BE2C (cell line): ENCODE measurements around the gene ZNF280B.

Experiments used
- DNase-seq: peaks from one replicate; pipeline ENCODE4 v3.0.0-alpha.2; 2020
- H3K27me3 ChIP-seq: fragments of 250-450 bp; sonication (Bioruptor Pico); 2 replicates; pipeline ENCODE4 v1.5.1; 2020; ENCODE audit warnings: mild to moderate bottlenecking
- H3K36me3 ChIP-seq: fragments of 250-450 bp; sonication (Bioruptor Pico); 2 replicates; pipeline ENCODE4 v1.5.1; 2020; ENCODE audit warnings: mild to moderate bottlenecking
- H3K4me1 ChIP-seq: fragments of 250-450 bp; sonication (Bioruptor Pico); 2 replicates; pipeline ENCODE4 v1.5.1; 2020
- H3K4me3 ChIP-seq: 2 replicates; pipeline ENCODE4 v1.5.1; 2011; ENCODE audit warnings: low read depth, low read length
- H3K9me3 ChIP-seq: fragments of 250-450 bp; sonication (Bioruptor Pico); 2 replicates; pipeline ENCODE4 v1.5.1; 2020
- CTCF ChIP-seq: IDR thresholded peaks from 2 replicates; pipeline ENCODE4 v1.5.1; 2012; ENCODE audit warnings: mild to moderate bottlenecking, low read depth, low read length

ZNF280B gene

GRCh38 chr22:22548317-22548716, 39.8 kb upstream of the ZNF280B start:
- Histone ChIP-seq H3K4me3 (no peak overlapping the region), H3K9me3 (no peaks in the 10 kb centered on the region), H3K27me3 (no peaks in the 10 kb centered on the region), H3K36me3 (no peaks in the 10 kb centered on the region), H3K4me1 (no peaks in the 10 kb centered on the region)
- DNase-seq: no peak
- no peak for TF ChIP-seq CTCF

GRCh38 chr22:22547692-22548300, 39.3 kb upstream of the ZNF280B start:
- no peaks in the 10 kb centered on the region for H3K27me3 ChIP-seq
- no peak for TF ChIP-seq CTCF
- H3K36me3 ChIP-seq: no peaks in the 10 kb centered on the region
- no peaks in the 10 kb centered on the region for H3K9me3 ChIP-seq
- no peak for DNase-seq
- no peaks in the 10 kb centered on the region for H3K4me1 ChIP-seq
- H3K4me3 ChIP-seq: no peak overlapping the region

GRCh38 chr22:22547226-22547625, 38.7 kb upstream of the ZNF280B start:
- H3K4me3 ChIP-seq: no peak overlapping the region
- H3K4me1 ChIP-seq: no peaks in the 10 kb centered on the region
- no peaks in the 10 kb centered on the region for H3K27me3 ChIP-seq
- no peaks in the 10 kb centered on the region for H3K36me3 ChIP-seq
- DNase-seq: no peak
- no peak for TF ChIP-seq CTCF
- H3K9me3 ChIP-seq: no peaks in the 10 kb centered on the region

- no peak for TF ChIP-seq CTCF
- H3K4me1 ChIP-seq: no peaks in the 10 kb centered on the region
- H3K36me3 ChIP-seq: no peaks in the 10 kb centered on the region
- no peaks in the 10 kb centered on the region for H3K9me3 ChIP-seq
- no peak overlapping the region for H3K4me3 ChIP-seq
- H3K27me3 ChIP-seq: no peaks in the 10 kb centered on the region
- no peak for DNase-seq
Observed at GRCh38 chr22:22546490-22546889, 37.9 kb upstream of the ZNF280B start.

GRCh38 chr22:22545084-22545483, 36.5 kb upstream of the ZNF280B start:
- H3K27me3 ChIP-seq: no peaks in the 10 kb centered on the region

More at GRCh38 chr22:22545084-22545483, 36.5 kb upstream of the ZNF280B start:
- no peak for DNase-seq
- TF ChIP-seq CTCF: no peak
- no peaks in the 10 kb centered on the region for H3K4me1 ChIP-seq
- no peaks in the 10 kb centered on the region for H3K36me3 ChIP-seq
- no peak overlapping the region for H3K4me3 ChIP-seq
- H3K9me3 ChIP-seq: no peaks in the 10 kb centered on the region
